K562 (cell line): Measurements from ENCODE around the gene BRINP2. TPM values are rescaled to one million over a fixed set of nuclear protein-coding genes. Genes with fewer than 3 reads are reported as not detected.

Experiments
- ATAC-seq: fragments of 200-7000 bp; cut with Tn5 transposase; 3 replicates; pipeline ENCODE4 v1.9.1; 2020; ENCODE audit warnings: moderate library complexity
- BruUV-seq: library from RNA; stranded (reverse); fragments of 400-500 nt; replicated peaks from 2 replicates; lab custom pipeline; 2021; lab: Mats Ljungman, UMichigan
- CTCF ChIA-PET: fragments of 300-600 bp; formaldehyde crosslinking; extraction: SDS; loops from one replicate; lab custom pipeline; 2021; ENCODE audit warnings: low intra/inter-chr PET ratio; lab: Yijun Ruan, JAX
- POLR2A ChIA-PET: fragments of 300-600, 350-650 bp; sonication (Branson Sonifier 250); formaldehyde crosslinking; extraction: SDS; loops from one replicate; lab custom pipeline; 2021; ENCODE audit warnings: antibody characterized with exemption, inconsistent platforms; lab: Yijun Ruan, JAX
- DNase-seq, 4 experiments: peaks; one replicate each; pipeline versions ENCODE4 v3.0.0 to v3.0.0-alpha.2; 2011 to 2018; ENCODE audit warnings: low spot score in 3 of 4, mixed read lengths in 3 of 4; ENCODE audit errors: extremely low read depth in 1 of 4
- FAIRE-seq: peaks from 2 replicates; lab custom pipeline; 2011; peaks lifted over from hg19 to GRCh38; lab: Jason Lieb, UNC
- H2AFZ ChIP-seq: 2 replicates; pipeline ENCODE4 v1.6.0; 2011; ENCODE audit warnings: low read depth, low read length, control low read depth, inconsistent platforms
- H3K27ac ChIP-seq: fragments of 200-600 bp; 3 replicates; pipeline ENCODE4 v1.8.0; 2011; ENCODE audit warnings: low read depth, mild to moderate bottlenecking, control low read depth, inconsistent platforms, low read length, moderate library complexity, mixed read lengths; ENCODE audit errors: extremely low read depth
- H3K27me3 ChIP-seq, 2 experiments: fragments of 300-600 bp in 1 of 2; 2 replicates in 1 of 2; 3 replicates in 1 of 2; pipeline versions ENCODE4 v1.6.0 to v1.8.0; 2011; ENCODE audit warnings: inconsistent platforms in 2 of 2, low read length in 2 of 2, mild to moderate bottlenecking in 1 of 2, mixed read lengths in 1 of 2, moderate library complexity in 1 of 2; ENCODE audit not compliant: control insufficient read depth in 2 of 2, insufficient read depth in 2 of 2
- H3K36me3 ChIP-seq: fragments of 300-600 bp; 3 replicates; pipeline ENCODE4 v1.8.0; 2011; ENCODE audit warnings: mild to moderate bottlenecking, low read length, inconsistent platforms; ENCODE audit not compliant: control insufficient read depth, insufficient read depth
- H3K4me1 ChIP-seq, 2 experiments: fragments of 200-600 bp in 1 of 2; replicated peaks in 1 of 2; 2 replicates in 1 of 2; 3 replicates in 1 of 2; pipeline versions ENCODE4 v1.5.1 to v1.8.0; 2011; ENCODE audit warnings: inconsistent platforms in 2 of 2, low read length in 2 of 2, mild to moderate bottlenecking in 1 of 2, mixed read lengths in 1 of 2, moderate library complexity in 1 of 2; ENCODE audit not compliant: control insufficient read depth in 2 of 2, insufficient read depth in 2 of 2
- H3K4me2 ChIP-seq: 2 replicates; pipeline ENCODE4 v1.6.1; 2011; ENCODE audit warnings: low read length, control low read depth, inconsistent platforms, mixed read lengths; ENCODE audit not compliant: insufficient read depth
- H3K4me3 ChIP-seq: fragments of 200-600 bp; sonication (generic), shearing (Covaris generic); 2 replicates; pipeline ENCODE4 v1.5.1; 2016; ENCODE audit warnings: control low read depth, inconsistent platforms
- H3K79me2 ChIP-seq: fragments of 200-600 bp; 3 replicates; pipeline ENCODE4 v1.8.0; 2011; ENCODE audit warnings: low read length, inconsistent platforms; ENCODE audit not compliant: control insufficient read depth, insufficient read depth
- H3K9ac ChIP-seq, 2 experiments: 2 replicates each; pipeline versions ENCODE4 v1.6.0 to v1.6.1; 2011; ENCODE audit warnings: low read depth in 2 of 2, low read length in 2 of 2, control low read depth in 1 of 2, inconsistent platforms in 1 of 2, mild to moderate bottlenecking in 1 of 2, mixed read lengths in 1 of 2; ENCODE audit not compliant: insufficient read depth in 1 of 2
- H3K9me1 ChIP-seq: one replicate; pipeline ENCODE4 v1.6.0; 2011; ENCODE audit warnings: inconsistent platforms, mild to moderate bottlenecking, low read length, moderate library complexity; ENCODE audit not compliant: control insufficient read depth, insufficient read depth
- H3K9me3 ChIP-seq: replicated peaks from 2 replicates; pipeline ENCODE4 v1.5.1; 2011; ENCODE audit warnings: low read depth, low read length, inconsistent platforms; ENCODE audit not compliant: control insufficient read depth, insufficient read depth
- H4K20me1 ChIP-seq: replicated peaks from 2 replicates; pipeline ENCODE4 v1.6.1; 2011; ENCODE audit warnings: low read length, inconsistent platforms, mixed read lengths; ENCODE audit not compliant: control insufficient read depth, insufficient read depth
- BCOR ChIP-seq: fragments of 450-650 bp; IDR thresholded peaks from 2 replicates; pipeline ENCODE4 v1.6.1; 2016
- BRCA1 ChIP-seq, 2 experiments: fragments of 450-650 bp in 1 of 2; sonication (generic) in 1 of 2; formaldehyde crosslinking in 1 of 2; IDR thresholded peaks; 2 replicates each; pipeline versions ENCODE4 v1.5.0 to v1.6.1; 2017 to 2020; ENCODE audit warnings: mild to moderate bottlenecking in 1 of 2, missing genetic modification reagents in 1 of 2
- CBX3 ChIP-seq, 2 experiments: IDR thresholded peaks; 1 replicate in 1 of 2; 2 replicates in 1 of 2; pipeline ENCODE4 v1.6.1; 2012; ENCODE audit warnings: inconsistent platforms in 2 of 2, low read length in 2 of 2, borderline replicate concordance in 1 of 2, control low read depth in 1 of 2
- EP300 ChIP-seq: IDR thresholded peaks from 2 replicates; pipeline ENCODE4 v1.6.1; 2012; ENCODE audit warnings: low read length, improper control_type of control experiment
- SAFB ChIP-seq: fragments of 200-400 bp; formaldehyde crosslinking; IDR thresholded peaks from 2 replicates; pipeline ENCODE4 v1.6.1; 2017; ENCODE audit warnings: low read depth, low read length, borderline replicate concordance
- ZNF639 ChIP-seq, 2 experiments: fragments of 200-800 bp in 1 of 2; sonication (Bioruptor generic) in 1 of 2; sonication (generic) in 1 of 2; formaldehyde crosslinking in 1 of 2; IDR thresholded peaks in 1 of 2; conservative IDR thresholded peaks in 1 of 2; 2 replicates each; pipeline versions ENCODE4 v1.5.0 to v1.6.1; 2016 to 2020; ENCODE audit warnings: missing compliant biosample characterization in 1 of 2, missing genetic modification characterization in 1 of 2, missing genetic modification reagents in 1 of 2
- ZNF644 ChIP-seq: fragments of 200-800 bp; sonication (Bioruptor generic); IDR thresholded peaks from 2 replicates; pipeline ENCODE4 v1.6.1; 2016; ENCODE audit warnings: low read depth, missing genetic modification characterization, missing compliant biosample characterization
- WGBS: fragments of 100-300 bp; shearing (Covaris generic); methylation state at CpG from one replicate; pipeline ENCODE4 v1.1.6; 2016; ENCODE audit warnings: low coverage, mixed read lengths; ENCODE audit not compliant: insufficient coverage; ENCODE audit errors: missing lambda C conversion rate; 5-methylcytosine and 5-hydroxymethylcytosine counted together
- in situ Hi-C: fragments of 300-500 bp; cut with MboI; formaldehyde crosslinking; loops from 4 replicates; pipeline ENCODE4 v1.15.0; 2018; ENCODE audit warnings: inconsistent platforms, mixed read lengths
- intact Hi-C: fragments of 100-400 bp; cut with micrococcal nuclease; formaldehyde crosslinking; loops from 2 replicates; pipeline ENCODE4 v1.14.2; 2022
- polyA plus RNA-seq, 8 experiments: library from polyadenylated mRNA; depleted of rRNA in 4 of 8; stranded (reverse) in 5 of 8; unstranded in 3 of 8; fragments of >200 nt; fragmentation: Nextera tagmentation in 2 of 8; fragmentation: Illumina TruSeq in 1 of 8; extraction: Ambion mirVana in 2 of 8; extraction: Trizol in 1 of 8; gene quantifications; 2 replicates each; pipeline versions ENCODE4 v1.2.1 to v1.2.3, GENCODE V29; 2011 to 2014; ENCODE audit warnings: inconsistent platforms in 1 of 8, missing spikeins in 1 of 8
- total RNA-seq, 7 experiments: library from RNA; depleted of rRNA in 6 of 7; stranded (reverse); fragments of >200 nt in 6 of 7; fragmentation: Illumina TruSeq in 2 of 7; extraction: Trizol in 2 of 7; gene quantifications; 2 replicates each; pipeline versions ENCODE4 v1.2.1 to v1.2.3, GENCODE V29; 2011 to 2021; ENCODE audit warnings: low replicate concordance in 1 of 7
- TF ChIP-seq, protein P1 (sequence below): sonication (generic); formaldehyde crosslinking; IDR thresholded peaks from 2 replicates; pipeline ENCODE4 v1.4.0; 2020; ENCODE audit warnings: mild to moderate bottlenecking, missing genetic modification reagents

Gene BRINP2
- total and polyA plus RNA-seq, 9 of the 15 experiments (the other 6 are each of a cell fraction or from before 2014, with no cell fraction given): not detected

DNA sequence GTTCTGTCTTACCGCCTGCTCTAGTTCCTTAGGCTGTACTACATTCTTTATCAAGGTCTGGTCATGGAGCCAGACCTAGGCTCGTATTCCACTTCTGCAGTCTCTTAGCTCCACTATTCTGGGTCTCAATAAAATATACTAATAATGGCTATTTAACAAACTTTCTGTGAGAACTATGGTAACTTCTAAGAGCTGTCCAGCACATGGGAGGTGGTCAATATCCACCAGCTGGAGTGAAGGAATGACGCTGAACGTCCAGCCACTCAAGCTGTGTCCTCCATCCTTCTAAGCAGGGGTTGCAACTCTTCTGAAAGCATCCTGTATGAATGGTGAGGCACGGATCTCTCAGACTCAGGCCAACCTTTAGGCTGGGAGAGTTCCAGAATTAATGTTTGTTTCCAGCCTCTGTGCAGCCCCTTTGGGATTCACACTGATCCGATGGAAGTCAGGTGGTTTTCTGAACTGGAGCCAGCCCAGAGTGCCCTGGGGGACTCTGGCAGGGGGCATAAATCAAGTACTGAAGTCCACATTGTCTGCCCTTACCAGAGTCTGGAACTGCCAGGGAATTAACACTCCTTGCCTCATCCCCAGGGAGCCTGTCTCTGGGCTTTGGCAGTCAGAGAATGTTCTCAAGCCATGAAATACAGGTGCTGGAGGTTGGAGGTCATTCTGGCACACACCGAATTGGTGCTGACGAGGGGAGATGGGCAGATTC, 57.4 kb downstream of the BRINP2 start:
- ChIA-PET POLR2A (no interaction called here), CTCF (no interaction called here)
- Histone ChIP-seq H3K79me2 (no peaks in the 10 kb centered on the region), H3K9me1 (no peaks in the 10 kb centered on the region), H3K27me3 (no peaks in the 10 kb centered on the region), H3K4me1 (no peaks in the 10 kb centered on the region), H3K36me3 (no peaks in the 10 kb centered on the region), H4K20me1 (no peaks in the 10 kb centered on the region), H3K27ac (no peak overlapping the region), H3K4me3 (no peak overlapping the region), H3K4me2 (no peak overlapping the region), H3K9me3 (no peaks in the 10 kb centered on the region), H2AFZ (no peak overlapping the region), H3K9ac (no peak overlapping the region)
- intact Hi-C loops (no loop called here), in situ Hi-C loops (no loop called here)
- under 1% methylated on average over 8 of the region's 8 CpGs for WGBS
- BruUV-seq: no TSS peak
- no peak for FAIRE-seq
- DNase-seq: no peak
- ATAC-seq: no peak
- TF ChIP-seq BCOR (no peak), ZNF644 (tag) (no peak), ZNF639 (CRISPR knock-in tag; conservative IDR thresholded peaks at IDR 0.05 in 1 of 2, IDR thresholded peaks at IDR 0.05 in 1 of 2) (no peak), BRCA1 (IDR thresholded peaks at IDR 0.05) (no peak), BRCA1 (CRISPR knock-in tag; IDR thresholded peaks at IDR 0.05) (no peak), CBX3 (IDR thresholded peaks at IDR 0.05; ENCODE audit: borderline replicate concordance in 1 of 2, low read length in 2 of 2) (no peak), SAFB (no peak), EP300 (no peak)
- TF ChIP-seq, protein P1, sequence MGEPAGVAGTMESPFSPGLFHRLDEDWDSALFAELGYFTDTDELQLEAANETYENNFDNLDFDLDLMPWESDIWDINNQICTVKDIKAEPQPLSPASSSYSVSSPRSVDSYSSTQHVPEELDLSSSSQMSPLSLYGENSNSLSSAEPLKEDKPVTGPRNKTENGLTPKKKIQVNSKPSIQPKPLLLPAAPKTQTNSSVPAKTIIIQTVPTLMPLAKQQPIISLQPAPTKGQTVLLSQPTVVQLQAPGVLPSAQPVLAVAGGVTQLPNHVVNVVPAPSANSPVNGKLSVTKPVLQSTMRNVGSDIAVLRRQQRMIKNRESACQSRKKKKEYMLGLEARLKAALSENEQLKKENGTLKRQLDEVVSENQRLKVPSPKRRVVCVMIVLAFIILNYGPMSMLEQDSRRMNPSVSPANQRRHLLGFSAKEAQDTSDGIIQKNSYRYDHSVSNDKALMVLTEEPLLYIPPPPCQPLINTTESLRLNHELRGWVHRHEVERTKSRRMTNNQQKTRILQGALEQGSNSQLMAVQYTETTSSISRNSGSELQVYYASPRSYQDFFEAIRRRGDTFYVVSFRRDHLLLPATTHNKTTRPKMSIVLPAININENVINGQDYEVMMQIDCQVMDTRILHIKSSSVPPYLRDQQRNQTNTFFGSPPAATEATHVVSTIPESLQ (CRISPR knock-in tag): no peak
